T-helper 1 cell treated with Interleukin-12 subunit alpha and Interleukin-12 subunit beta and Interleukin-4 antibody, amounts not matched to agents 30 μg/mL and 1 μg/mL, for 36 hours (primary cell): ENCODE measurements around the gene ANKAR.

Source experiments
- H3K27ac Mint-ChIP-seq: one replicate; pipeline ENCODE4 v1.8.0; 2021; ENCODE audit warnings: mild to moderate bottlenecking, mixed read lengths
- H3K27me3 Mint-ChIP-seq: one replicate; pipeline ENCODE4 v1.8.0; 2021; ENCODE audit warnings: low read depth, mixed read lengths
- H3K36me3 Mint-ChIP-seq: one replicate; pipeline ENCODE4 v1.8.0; 2021; ENCODE audit warnings: low read depth, mixed read lengths
- H3K4me1 Mint-ChIP-seq: one replicate; pipeline ENCODE4 v1.8.0; 2021; ENCODE audit warnings: low read depth, mixed read lengths
- H3K4me3 Mint-ChIP-seq: one replicate; pipeline ENCODE4 v1.8.0; 2021; ENCODE audit warnings: mild to moderate bottlenecking, moderate library complexity, mixed read lengths
- H3K9me3 Mint-ChIP-seq: one replicate; pipeline ENCODE4 v1.8.0; 2021; ENCODE audit warnings: mixed read lengths

The ANKAR gene

GRCh38 chr2:189723192-189723591, 48.7 kb downstream of the ANKAR start:
- H3K4me3 Mint-ChIP-seq: no peak overlapping the region
- H3K9me3 Mint-ChIP-seq: no peaks in the 10 kb centered on the region
- no peaks in the 10 kb centered on the region for H3K27me3 Mint-ChIP-seq
- H3K27ac Mint-ChIP-seq: no peak overlapping the region
- H3K4me1 Mint-ChIP-seq: peaks cover 2% of the 10 kb centered on the region
- H3K36me3 Mint-ChIP-seq: no peaks in the 10 kb centered on the region
